Erythroblast (primary cell): ENCODE measurements around the gene ZC3H8.

Experiments
- GATA1 ChIP-seq: IDR thresholded peaks from 2 replicates; pipeline ENCODE4 v1.6.1; 2011; ENCODE audit warnings: low read depth, mild to moderate bottlenecking, control low read depth, low read length, moderate library complexity
- POLR2A ChIP-seq: IDR thresholded peaks from 2 replicates; pipeline ENCODE4 v1.6.1; 2011; ENCODE audit warnings: mild to moderate bottlenecking, low read length

DNA sequence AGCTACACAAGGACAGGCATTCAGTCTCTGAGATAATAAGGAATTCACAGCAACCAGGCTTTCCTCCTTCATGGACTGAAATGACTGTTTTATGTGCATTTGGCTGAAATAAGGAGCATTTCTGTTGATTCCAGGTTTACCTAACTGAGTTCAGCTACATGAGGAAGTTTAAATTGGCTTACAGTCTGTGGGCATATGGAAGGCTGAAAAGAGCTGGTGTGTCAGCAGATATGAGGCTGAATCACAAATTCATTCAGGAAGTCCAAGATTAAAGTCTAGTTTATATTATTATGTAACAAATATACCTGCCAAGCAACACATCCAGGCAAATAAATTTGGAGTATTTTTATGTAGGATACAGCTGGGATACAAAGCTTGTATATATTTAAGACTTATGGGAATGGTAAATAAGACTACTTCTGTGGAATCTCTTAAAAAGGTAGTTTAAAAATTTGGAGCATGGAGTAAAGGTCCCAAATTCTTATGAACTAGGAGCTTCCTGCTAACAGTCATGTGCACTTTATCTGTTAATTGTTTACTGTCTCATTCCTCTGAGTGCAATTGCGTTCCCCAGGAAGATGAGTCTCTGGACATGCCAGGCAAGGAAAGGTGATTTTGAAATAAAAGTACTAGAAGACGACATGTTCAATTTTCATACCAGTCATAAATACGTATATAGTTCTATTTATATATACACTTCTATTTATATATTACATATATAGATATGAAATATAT is 53.0 kb downstream of the ZC3H8 start:
- TF ChIP-seq POLR2A (no peak), GATA1 (no peak)
